Activated CD8-positive, alpha-beta memory T cell treated with anti-CD3 and anti-CD28 coated beads, Interleukin-2, amount 10 ng/mL, durations not matched to agents 7 days and 5 days (primary cell): ENCODE results near the gene MYO16. TPM values are rescaled to one million over a fixed set of nuclear protein-coding genes. Genes with fewer than 3 reads are reported as not detected.
"Not testable (repeated sequence)": the region's sequence is repeated elsewhere in the genome, so short reads cannot be mapped to it uniquely, and the experiment has no call there.

Experiments
- ATAC-seq: fragments of 150-1000 bp; cut with Tn5 transposase; one replicate; pipeline ENCODE4 v1.10.0; 2021; ENCODE audit warnings: moderate library complexity
- CTCF ChIA-PET: fragments of 350-600 bp; sonication (Branson Sonifier 250); formaldehyde crosslinking; loops from one replicate; lab custom pipeline; 2021; ENCODE audit warnings: antibody characterized with exemption; lab: Charles Lee
- DNase-seq: peaks from one replicate; pipeline ENCODE4 v3.0.0-alpha.2; 2020
- H3K27ac Mint-ChIP-seq: one replicate; pipeline ENCODE4 v1.8.0; 2021; ENCODE audit warnings: mild to moderate bottlenecking, mixed read lengths
- H3K27me3 Mint-ChIP-seq: one replicate; pipeline ENCODE4 v1.8.0; 2021; ENCODE audit warnings: mixed read lengths
- H3K36me3 Mint-ChIP-seq: one replicate; pipeline ENCODE4 v1.8.0; 2021; ENCODE audit warnings: mild to moderate bottlenecking, mixed read lengths
- H3K4me1 Mint-ChIP-seq: one replicate; pipeline ENCODE4 v1.8.0; 2021; ENCODE audit warnings: mixed read lengths
- H3K4me3 Mint-ChIP-seq: one replicate; pipeline ENCODE4 v1.8.0; 2021; ENCODE audit warnings: mild to moderate bottlenecking, moderate library complexity, mixed read lengths
- H3K9me3 Mint-ChIP-seq: one replicate; pipeline ENCODE4 v1.8.0; 2022; ENCODE audit warnings: low read depth, mixed read lengths
- total RNA-seq, 2 experiments: library from RNA; stranded (reverse); gene quantifications; one replicate each; pipeline ENCODE4 v1.2.3, GENCODE V29; 2021

The MYO16 gene
- total RNA-seq, 2 experiments from 2014 or later, result 0.05 TPM; not detected in 1

- DNase-seq, result no peak
- Mint-ChIP-seq H3K27me3 (no peaks in the 10 kb centered on the region), H3K4me1 (no peaks in the 10 kb centered on the region), H3K36me3 (no peaks in the 10 kb centered on the region), H3K9me3 (no peaks in the 10 kb centered on the region), H3K4me3 (no peak overlapping the region), H3K27ac (no peak overlapping the region)
- ATAC-seq, result no peak
- CTCF ChIA-PET, result no interaction called here
These were observed 147.2 kb downstream of the MYO16 start for GRCh38 chr13:108776650-108777049.

DNA sequence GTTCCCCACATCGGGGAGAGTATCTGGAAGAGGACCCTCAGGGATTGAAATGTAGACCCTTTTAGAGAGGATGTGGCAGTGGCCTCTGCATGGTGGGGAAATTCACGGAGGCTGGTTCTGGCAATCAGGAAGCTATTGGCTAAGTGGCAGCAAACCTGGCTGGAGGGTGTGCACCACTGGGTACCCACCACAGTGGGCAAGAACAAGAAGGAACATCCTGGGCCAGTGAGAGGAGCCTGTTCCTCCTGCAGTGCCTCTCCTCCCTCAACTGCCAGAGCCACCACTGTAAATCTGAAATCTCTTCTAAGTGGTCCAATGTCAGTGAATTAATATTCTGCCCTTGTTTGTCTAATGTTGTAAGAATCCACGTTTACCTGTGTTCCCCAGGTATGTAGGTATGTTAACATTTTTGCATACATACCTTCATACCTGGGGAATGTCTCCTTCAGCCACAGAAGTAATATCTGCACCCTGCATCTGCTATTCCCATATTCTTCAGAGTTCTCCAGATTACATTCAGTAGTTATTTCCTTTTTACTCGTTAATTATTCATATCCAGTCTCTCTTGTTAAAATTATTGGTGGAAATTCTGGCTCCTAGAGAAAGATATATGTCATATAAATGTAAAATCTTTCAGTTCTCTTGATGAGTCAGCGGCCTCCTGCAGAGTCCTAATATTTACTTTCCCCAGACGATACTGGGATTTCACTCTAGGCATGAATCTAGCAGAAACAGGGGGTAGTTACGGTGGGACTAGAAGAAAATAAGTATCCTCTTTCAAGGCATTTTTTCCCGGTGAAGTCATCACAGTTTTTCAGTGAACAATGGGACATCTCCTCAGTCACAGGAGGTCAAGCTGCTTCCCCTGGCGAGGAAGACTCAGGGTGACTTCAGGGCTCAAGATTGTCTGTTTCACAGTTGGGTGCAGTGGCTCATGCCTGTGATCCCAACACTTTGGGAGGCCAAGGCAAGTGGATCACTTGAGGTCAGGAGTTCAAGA, 148.3 kb downstream of the MYO16 start:
- H3K9me3 Mint-ChIP-seq, result no peaks in the 10 kb centered on the region
- no peak for ATAC-seq
- no peak overlapping the region for H3K4me3 Mint-ChIP-seq
- no peaks in the 10 kb centered on the region for H3K36me3 Mint-ChIP-seq
- H3K27me3 Mint-ChIP-seq, result no peaks in the 10 kb centered on the region
- DNase-seq, result no peak
- H3K27ac Mint-ChIP-seq, result no peak overlapping the region
- CTCF ChIA-PET, result no interaction called here
- no peaks in the 10 kb centered on the region for H3K4me1 Mint-ChIP-seq

DNA sequence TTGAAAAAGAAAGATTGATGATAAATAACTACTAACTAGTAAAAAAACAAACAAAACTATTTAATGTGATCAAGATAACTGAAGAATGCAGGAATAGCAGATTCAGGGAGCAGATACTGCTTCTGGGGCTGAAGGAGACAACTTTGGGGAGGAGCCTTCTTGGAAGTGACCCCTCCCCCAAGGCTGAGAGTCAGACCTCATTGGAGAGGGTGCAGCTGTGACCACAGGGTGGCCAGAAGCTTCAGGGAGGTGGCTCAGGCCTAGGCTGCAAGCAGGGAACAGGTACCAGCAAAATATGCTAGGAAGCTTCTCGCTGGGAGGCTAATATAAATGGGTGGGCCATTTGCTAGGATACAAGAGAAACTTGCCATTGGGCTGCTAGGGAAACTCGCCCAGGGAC, 149.9 kb downstream of the MYO16 start:
- no peaks in the 10 kb centered on the region for H3K27me3 Mint-ChIP-seq
- no peaks in the 10 kb centered on the region for H3K36me3 Mint-ChIP-seq
- DNase-seq (no peak), ATAC-seq (no peak)
- no peak overlapping the region for H3K4me3 Mint-ChIP-seq
- CTCF ChIA-PET, result no interaction called here
- H3K9me3 Mint-ChIP-seq, result no peaks in the 10 kb centered on the region
- H3K27ac Mint-ChIP-seq, result no peak overlapping the region
- no peaks in the 10 kb centered on the region for H3K4me1 Mint-ChIP-seq

DNA sequence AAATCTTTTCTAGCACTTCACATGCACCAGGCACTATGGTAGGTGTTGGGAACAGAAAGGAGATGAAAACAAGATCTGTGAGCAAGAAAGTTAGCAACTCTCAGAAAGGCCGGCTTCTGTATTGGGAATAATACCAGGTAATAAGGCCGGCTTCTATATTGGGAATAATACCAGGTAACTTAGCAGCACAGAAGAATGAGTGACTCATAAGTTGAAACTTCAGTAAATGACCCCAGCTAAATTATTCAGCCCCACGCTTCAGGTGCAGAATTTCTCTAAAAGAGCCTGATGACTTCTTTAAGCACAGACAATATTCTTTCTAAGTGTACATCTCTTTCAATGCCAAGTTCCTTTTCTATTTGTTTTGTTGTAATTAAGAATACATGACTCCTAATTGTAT, 151.3 kb downstream of the MYO16 start:
- CTCF ChIA-PET, result no interaction called here
- DNase-seq, result no peak
- no peak for ATAC-seq
- no peaks in the 10 kb centered on the region for H3K9me3 Mint-ChIP-seq
- H3K4me3 Mint-ChIP-seq, result no peak overlapping the region
- H3K27me3 Mint-ChIP-seq, result no peaks in the 10 kb centered on the region
- H3K4me1 Mint-ChIP-seq, result no peaks in the 10 kb centered on the region
- H3K36me3 Mint-ChIP-seq, result no peaks in the 10 kb centered on the region
- H3K27ac Mint-ChIP-seq, result no peak overlapping the region

DNA sequence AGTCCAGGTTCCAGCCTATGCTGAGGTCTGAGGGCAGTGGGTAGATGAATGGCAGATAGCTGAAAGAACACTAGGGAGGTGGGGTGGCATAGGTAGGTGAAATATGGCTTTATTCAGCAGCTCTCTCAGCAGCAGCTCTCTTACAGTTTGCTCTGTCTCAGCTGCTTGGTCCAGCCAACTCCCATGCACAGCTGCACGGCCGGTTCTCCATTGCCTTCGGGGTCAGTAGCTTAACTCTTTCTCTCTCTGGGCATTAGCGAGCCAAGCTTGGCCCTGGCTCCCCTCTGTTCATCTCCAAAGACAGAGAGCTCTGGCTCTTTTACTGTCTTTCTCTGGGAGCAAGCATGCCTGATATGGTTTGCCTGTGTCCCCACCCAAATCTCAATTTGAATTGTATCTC, 151.9 kb downstream of the MYO16 start:
- CTCF ChIA-PET, result interaction anchor here (0.6 kb wide), 1 partner anchor 1482 kb away, joined by 3 read pairs; no protein-coding TSS in a partner anchor
- Mint-ChIP-seq H3K27me3 (no peaks in the 10 kb centered on the region), H3K4me3 (no peak overlapping the region), H3K9me3 (no peaks in the 10 kb centered on the region), H3K27ac (no peak overlapping the region), H3K36me3 (no peaks in the 10 kb centered on the region), H3K4me1 (no peaks in the 10 kb centered on the region)
- DNase-seq (no peak), ATAC-seq (no peak)

- DNase-seq, H3K9me3 Mint-ChIP-seq, H3K4me1 Mint-ChIP-seq, H3K4me3 Mint-ChIP-seq, CTCF ChIA-PET, ATAC-seq, H3K27me3 Mint-ChIP-seq, H3K36me3 Mint-ChIP-seq, H3K27ac Mint-ChIP-seq: not testable (repeated sequence)
These were observed 153.1 kb downstream of the MYO16 start for GRCh38 chr13:108782480-108782879.

GRCh38 chr13:108785844-108786243, 156.4 kb downstream of the MYO16 start:
- Mint-ChIP-seq H3K4me1 (no peaks in the 10 kb centered on the region), H3K36me3 (no peaks in the 10 kb centered on the region), H3K27ac (no peak overlapping the region), H3K9me3 (no peaks in the 10 kb centered on the region), H3K27me3 (no peaks in the 10 kb centered on the region), H3K4me3 (no peak overlapping the region)
- CTCF ChIA-PET, result no interaction called here
- ATAC-seq (no peak), DNase-seq (no peak)

DNA sequence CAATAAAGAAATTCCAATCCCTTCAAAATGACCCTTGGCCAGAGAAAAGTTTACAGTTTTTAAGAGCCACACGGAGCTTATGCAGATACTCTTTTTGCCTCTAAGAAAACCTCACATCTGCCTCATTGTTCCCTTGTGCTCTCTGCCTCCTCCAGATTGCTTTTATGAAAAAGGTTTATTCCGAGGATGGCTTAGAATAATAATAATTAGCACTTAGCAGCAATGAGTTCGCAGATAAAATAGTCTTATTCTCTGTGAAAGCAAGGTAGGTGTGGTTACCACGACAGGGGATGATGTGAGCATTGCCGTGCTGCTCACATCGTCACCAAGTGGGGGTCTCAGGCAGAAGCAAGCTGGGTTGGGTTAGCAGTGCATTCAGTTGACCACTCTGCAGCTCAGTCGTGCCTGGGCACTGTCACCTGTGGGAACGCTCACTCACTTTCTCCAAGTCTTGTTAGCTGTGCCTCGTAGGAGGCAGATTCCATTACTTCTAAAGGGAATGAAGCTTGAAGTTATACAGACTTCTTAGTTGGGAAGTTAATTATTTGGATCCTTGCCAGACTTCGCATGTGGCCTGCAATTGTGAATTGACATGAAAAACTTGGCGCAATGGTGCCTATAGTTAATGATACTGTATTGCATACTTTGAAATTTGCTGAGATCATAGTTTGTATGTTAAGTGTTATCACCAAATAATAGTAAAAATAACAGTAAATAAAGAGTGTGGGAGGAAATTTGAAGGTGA, 157.2 kb downstream of the MYO16 start:
- no peaks in the 10 kb centered on the region for H3K4me1 Mint-ChIP-seq
- no peak for DNase-seq
- no peak overlapping the region for H3K4me3 Mint-ChIP-seq
- H3K9me3 Mint-ChIP-seq, result no peaks in the 10 kb centered on the region
- no peak overlapping the region for H3K27ac Mint-ChIP-seq
- ATAC-seq, result no peak
- no peaks in the 10 kb centered on the region for H3K36me3 Mint-ChIP-seq
- CTCF ChIA-PET, result no interaction called here
- H3K27me3 Mint-ChIP-seq, result no peaks in the 10 kb centered on the region

DNA sequence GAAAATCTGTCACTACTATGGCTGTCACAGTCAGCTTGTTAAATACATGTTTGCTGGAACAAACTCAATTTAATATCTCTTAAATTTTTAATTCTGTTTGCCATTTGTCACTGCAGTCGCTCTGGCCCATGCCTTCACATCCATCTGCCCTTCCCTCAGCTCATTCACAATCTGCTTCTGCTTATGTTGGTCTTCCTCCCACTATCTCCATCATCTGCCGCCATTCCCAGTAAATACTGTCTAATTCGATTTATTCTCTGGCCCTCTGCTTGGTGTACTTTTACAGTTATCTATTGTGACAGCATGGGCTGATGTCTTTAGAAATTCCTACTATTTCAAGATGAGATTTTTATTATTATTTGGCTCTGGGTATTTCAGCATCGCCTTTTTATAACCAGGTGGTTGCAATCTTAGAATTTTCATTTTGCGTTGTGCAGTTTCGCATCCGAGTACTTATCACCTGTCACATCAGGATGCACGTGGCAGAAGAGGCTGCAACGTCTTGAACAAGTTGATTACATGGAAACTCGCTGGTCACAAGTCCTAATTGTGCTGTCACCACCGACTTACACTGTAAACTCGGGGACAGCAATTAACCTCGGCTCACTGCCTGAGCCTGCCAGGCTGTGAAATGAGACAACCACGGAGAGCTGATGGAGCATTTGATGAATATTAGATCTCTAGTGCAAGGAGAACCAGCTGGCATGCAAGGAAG, 158.4 kb downstream of the MYO16 start:
- Mint-ChIP-seq H3K27ac (no peak overlapping the region), H3K27me3 (no peaks in the 10 kb centered on the region), H3K9me3 (no peaks in the 10 kb centered on the region), H3K36me3 (no peaks in the 10 kb centered on the region), H3K4me1 (no peaks in the 10 kb centered on the region), H3K4me3 (no peak overlapping the region)
- ATAC-seq, result no peak
- no peak for DNase-seq
- CTCF ChIA-PET, result no interaction called here

- Mint-ChIP-seq H3K36me3 (no peaks in the 10 kb centered on the region), H3K4me1 (no peaks in the 10 kb centered on the region), H3K27me3 (no peaks in the 10 kb centered on the region), H3K9me3 (no peaks in the 10 kb centered on the region), H3K27ac (no peak overlapping the region), H3K4me3 (no peak overlapping the region)
- no peak for ATAC-seq
- CTCF ChIA-PET, result no interaction called here
- no peak for DNase-seq
These were observed 160.1 kb downstream of the MYO16 start for GRCh38 chr13:108789476-108789875.

DNA sequence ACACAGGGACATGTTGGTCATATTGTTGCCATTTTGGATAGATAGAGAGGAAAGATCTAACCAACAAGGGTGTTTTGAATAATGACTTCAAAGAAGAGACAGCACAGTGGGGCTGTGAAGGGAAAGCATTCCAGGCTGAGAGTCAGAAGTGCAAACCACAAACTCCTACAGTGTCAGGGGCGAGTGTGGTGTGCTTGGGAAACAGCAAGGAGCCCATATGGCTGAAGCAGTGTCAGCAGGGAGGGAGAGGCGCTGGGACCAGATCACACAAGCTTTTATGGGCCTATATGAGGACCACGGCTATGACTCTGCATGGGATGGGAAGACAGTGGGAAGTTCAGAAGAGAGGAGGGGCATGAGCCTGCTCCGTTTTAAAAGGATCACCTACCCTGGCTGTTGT, 166.4 kb downstream of the MYO16 start:
- CTCF ChIA-PET, result no interaction called here
- Mint-ChIP-seq H3K4me3 (no peak overlapping the region), H3K4me1 (no peaks in the 10 kb centered on the region), H3K27me3 (no peaks in the 10 kb centered on the region), H3K36me3 (no peaks in the 10 kb centered on the region), H3K27ac (no peak overlapping the region), H3K9me3 (no peaks in the 10 kb centered on the region)
- DNase-seq (no peak), ATAC-seq (no peak)

- ATAC-seq (no peak), DNase-seq (no peak)
- no peaks in the 10 kb centered on the region for H3K36me3 Mint-ChIP-seq
- no peak overlapping the region for H3K4me3 Mint-ChIP-seq
- CTCF ChIA-PET, result no interaction called here
- H3K4me1 Mint-ChIP-seq, result no peaks in the 10 kb centered on the region
- no peak overlapping the region for H3K27ac Mint-ChIP-seq
- H3K27me3 Mint-ChIP-seq, result no peaks in the 10 kb centered on the region
- H3K9me3 Mint-ChIP-seq, result no peaks in the 10 kb centered on the region
These were observed 167.9 kb downstream of the MYO16 start for GRCh38 chr13:108797354-108797753.

GRCh38 chr13:108807841-108808240, 178.4 kb downstream of the MYO16 start:
- Mint-ChIP-seq H3K36me3 (no peaks in the 10 kb centered on the region), H3K9me3 (no peaks in the 10 kb centered on the region), H3K4me3 (no peak overlapping the region), H3K27ac (no peak overlapping the region), H3K27me3 (no peaks in the 10 kb centered on the region), H3K4me1 (no peaks in the 10 kb centered on the region)
- DNase-seq, result no peak
- CTCF ChIA-PET, result no interaction called here
- no peak for ATAC-seq
